Ramos (cell line): Measurements from ENCODE around the gene ADCY6.

Source experiments
- in situ Hi-C: fragments of 300-500 bp; cut with MboI; formaldehyde crosslinking; loops from one replicate; pipeline ENCODE4 v1.14.3; 2022; ENCODE audit warnings: low sequenced_read_pairs; ENCODE audit not compliant: unreplicated experiment

Gene ADCY6

DNA sequence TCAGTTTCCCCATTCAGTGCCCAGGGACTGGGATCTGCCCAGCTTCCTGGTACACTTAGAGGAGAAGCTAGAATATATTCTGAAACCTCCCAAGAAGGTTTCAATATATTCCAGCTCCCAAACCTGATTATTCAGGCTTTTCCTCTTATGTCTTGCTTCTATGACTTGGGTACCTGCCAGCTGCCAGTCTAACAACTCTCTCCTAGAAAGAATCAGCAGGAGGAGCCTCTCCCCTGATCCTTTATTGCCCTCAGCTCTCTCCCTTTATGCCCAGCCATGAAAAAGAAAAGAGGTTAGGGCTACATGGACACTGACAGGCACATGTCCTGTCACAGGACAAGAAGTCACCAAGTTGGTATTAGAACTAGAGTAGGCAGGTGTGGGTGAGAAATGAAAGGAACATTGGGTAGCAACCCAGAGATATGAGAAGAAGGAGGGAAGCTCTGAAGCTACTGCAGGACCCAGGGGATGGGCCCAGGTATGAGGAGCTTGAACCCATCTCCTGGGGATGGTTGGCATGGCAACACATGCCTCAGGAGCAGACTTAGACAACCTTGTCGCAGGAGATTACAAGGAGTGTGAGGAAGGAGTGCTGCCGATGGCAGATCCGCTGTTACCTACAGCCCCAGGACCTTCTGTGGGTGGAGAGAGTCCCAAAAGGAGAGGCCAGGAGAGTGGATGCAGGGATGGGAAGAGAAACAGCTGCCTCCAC, 27.4 kb upstream of the ADCY6 start:
- in situ Hi-C loops = no loop called here

DNA sequence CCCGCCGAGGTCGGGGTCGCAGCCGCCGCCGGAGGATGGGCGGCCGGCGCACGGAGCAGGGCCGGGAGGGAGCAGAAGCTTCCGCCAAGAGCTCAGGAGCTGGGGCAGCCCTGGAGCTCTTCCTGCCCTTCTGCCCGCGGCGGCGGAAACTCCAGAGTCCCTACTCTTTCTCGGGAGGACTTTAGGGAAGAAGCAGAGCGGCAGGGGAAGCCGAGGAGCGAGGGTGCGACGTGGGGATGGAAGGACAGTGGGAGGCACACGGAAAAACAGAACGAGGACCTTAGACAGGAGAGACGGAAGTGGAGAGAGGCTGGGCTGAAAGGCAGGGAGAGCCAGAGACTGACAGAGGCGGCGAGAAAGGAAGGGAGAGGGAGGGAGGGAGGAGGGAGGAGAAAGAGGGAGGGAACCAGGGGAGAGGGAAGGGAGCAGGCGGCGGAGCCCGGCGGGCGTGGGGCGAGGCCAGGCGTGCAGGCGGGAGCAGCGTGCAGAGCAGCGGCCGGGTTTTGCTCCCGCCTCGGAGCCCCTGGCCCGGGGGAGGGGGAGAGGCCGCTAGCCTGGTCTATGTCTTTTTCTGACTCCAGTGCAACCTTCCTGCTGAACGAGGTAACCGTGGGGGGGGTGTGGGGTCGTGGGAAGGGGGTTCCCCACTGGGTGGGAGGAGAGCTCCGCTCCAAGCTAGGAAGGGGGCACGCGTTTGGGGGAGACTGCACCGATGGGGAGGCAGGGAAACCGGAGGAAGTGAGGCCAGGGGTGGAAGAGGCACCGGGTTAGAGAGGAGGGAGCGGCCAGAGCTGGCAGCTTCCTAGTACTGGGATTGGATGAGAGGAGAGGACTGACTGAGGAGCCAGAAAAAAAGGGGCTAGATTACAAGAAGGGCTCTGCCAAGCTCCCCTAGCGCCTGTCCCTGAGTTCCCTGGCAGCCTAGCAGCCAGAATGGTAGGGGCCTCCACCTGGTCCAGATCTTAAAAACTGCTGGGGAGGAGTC, 26.5 kb upstream of the ADCY6 start:
- in situ Hi-C loops = no loop called here

DNA sequence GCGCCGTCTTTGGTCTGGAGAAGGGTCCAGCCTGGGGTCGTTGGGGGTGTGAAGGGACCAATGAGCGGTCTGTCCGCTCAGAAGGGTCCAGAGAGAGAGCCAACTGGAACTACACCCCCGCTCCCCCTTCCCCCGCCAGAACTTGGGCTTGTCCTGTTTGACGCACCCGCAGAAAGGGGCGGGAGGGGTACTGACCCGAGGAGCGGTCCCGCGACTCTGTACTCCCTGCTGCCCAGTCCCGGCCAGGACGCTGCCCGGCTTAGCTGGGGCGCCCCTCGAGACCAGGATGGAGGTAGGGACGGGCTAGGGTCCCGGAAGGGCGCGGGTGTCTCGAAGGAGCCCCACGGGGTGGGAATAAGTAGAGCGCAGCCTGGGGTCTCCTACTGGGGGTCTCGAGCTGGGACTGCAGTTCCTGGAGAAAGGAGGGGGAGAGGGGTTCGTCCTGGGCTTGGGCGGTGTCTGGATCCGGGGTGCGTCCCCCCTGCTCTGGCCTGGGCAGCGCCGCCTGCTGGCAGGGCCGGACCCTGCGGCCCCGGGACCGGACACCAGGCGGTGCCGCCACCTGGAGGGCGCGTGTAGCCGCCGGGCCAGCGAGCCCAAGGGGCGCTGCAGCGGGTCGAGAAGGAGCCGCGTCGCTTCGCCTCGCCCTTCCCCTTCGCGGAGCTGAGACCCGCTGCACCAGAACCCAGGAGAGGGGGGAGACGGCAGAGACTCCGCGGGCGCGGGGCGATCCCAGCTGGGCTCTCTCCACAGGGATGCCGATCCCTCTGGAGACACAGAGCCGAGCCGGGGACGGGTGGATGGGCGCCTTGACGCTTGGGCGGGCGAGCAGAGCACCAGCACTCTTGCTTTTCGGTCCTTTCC, 25.6 kb upstream of the ADCY6 start:
- in situ Hi-C loops = no loop called here

DNA sequence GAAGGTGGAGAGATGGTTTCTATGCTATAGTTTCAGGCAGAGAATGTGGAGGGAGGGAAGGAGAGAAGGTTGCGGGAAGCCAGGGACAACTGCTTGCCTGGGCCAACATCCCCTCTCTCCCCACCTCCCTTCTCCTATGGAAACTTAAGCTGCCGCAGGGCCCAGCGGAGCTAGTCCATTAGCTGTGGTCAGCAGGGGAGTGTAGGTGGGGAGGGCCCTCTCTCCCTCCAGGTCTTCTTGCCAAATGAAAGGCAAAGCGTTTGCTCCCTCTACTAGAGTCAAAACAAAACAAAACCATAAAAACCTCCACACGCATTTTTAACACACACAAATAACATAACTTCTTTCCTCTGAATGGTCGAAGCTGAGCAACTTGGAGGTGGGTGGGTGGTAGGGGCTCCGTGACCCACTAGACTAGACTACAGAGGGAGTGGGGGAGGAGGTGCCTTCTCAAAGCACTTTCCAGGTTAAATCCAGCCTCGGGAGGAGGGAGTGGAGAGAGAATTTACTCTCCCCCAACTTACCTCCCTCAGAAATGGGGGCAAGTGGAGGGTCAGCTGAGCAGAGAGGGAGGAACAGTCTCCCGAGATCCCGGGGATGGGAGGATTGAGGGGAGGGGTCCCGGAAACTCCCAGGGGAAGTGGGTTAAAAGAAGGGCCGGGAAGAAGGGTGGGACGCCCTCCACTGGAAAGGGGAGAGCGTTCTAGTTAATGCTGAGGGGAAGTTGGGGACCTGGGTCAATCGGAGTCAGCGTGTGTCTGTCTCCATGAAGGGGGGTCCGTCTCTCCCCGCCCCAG, 24.8 kb upstream of the ADCY6 start:
- in situ Hi-C loops = no loop called here

DNA sequence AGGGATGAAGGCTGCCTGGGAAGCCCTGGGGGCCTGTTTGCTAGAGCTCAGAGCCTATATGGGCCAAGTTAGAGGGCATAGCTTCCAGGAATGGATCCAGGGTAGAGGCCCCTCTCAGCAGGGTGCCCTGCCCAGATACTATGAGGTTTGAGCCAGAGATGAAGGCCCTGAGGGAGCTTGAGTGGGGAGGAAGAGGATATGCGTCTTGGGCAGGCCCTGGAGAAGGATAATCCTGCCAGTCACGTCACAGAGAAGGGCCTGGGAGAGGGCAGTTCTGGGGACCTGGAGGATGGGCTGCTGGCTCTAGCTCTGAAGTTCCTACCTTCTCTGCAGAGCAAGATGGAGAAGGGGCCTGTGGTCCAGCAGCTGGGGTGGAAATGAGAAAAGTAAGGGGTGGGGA, 23.5 kb upstream of the ADCY6 start:
- in situ Hi-C loops = no loop called here

DNA sequence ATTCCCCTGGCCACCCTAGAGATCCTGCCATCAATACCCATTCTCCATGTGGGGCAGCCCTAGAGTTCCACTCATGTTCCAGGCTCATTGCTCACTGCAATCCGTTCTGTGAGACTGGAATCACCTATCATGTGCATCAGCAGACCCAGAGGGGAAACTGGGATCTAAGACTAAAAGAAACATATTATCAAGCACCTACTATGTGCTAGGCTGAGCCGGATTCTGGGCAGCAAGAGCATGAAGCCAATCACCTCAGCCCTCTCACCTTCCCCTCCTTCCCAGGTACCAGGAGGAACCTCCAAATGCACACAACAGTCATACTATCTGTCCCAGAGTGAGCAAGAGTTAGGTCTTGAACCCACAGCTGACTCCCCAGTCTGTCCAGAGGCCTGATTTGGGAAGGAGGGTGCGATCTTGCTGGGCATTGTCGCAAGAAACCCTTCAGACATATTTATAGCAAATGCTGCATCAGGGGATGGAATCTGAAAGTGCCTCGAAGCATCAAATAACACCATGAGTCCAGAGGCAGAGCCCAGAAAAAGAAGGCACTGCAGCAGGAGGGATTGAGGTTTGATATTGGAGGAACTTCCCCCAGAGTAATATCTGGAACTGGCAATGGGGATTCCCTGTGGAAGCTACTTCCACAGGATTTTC, 22.7 kb upstream of the ADCY6 start:
- in situ Hi-C loops = no loop called here

DNA sequence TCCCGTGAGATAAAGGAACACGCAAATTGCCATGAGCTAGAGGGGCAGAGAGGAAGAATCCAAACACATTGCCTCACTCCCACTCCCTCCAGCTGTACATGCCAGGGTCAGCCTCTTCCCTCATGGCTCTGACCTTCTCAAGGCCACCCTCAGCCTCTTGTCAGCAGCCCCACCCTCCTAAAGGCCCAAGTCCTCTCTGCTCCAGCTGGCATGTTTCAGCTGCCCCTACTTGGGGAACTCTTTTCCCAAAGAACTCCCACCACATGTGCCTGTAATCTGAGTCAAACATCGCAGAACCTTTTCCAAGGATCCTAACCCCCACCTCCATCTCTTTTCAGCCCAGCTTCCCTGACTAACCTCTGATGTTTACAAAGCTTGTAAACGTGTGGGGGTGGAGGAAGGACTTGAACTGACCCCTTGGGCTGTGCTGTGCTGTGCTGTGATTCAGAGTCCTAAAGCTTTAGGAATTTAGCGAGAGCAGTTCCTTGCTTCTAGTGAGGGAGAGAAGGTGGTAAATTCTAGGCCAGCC, 22.1 kb upstream of the ADCY6 start:
- in situ Hi-C loops = no loop called here

DNA sequence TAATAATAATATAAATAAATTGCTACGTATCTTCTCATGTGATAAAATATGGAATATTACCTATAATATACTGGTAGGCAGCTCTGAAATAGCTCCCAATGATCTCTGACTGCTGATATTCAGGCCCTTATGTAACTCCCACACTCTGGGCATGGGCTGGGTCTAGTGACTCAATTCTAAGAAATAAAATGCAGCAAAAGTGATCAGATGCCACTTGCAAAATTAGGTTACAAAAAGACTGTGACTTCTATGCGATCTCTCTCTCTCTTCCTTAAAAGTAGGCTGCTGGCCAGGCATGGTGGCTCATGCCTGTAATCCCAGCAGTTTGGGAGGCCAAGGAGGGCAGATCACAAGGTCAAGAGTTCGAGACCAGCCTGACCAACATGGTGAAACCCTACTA, 19.1 kb upstream of the ADCY6 start:
- in situ Hi-C loops = no loop called here

DNA sequence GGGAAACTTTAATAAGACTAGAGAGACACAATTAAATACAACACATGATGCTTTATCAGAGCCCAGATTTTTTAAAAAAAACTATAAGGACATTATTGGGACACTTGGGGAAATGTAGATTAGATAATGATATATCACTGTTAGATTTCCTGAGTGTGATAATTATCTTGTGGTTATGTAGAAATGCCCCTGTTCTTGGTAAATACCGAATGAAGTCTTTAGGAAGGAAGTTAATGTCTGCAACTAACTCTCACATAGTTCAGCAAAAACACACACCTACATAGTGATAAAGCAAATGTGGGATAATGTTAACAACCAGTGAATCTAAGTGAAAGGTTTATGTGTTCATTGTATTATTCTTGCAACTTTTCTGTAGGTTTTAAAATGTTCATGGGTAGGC, 14.8 kb upstream of the ADCY6 start:
- in situ Hi-C loops = no loop called here

DNA sequence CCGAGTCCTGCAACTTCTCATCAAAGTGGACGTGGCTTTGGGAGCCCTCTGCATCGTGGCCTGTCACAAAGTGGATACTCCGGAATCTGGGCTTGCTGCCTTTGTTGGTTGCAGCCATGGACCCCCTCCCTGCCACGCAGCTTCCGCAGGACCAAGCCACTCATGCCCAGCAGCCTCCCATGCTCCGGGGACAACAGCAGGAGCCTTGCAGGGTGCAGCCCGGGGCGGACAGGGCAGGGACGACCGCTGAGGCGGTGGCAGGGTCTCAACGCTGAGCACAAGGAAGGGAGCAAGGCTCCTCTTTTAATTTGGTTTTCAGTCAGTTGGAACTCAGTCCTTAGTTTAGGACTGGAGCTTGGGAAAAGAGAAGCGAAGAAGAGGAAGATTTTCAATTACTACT, 12.1 kb upstream of the ADCY6 start:
- in situ Hi-C loops = no loop called here

DNA sequence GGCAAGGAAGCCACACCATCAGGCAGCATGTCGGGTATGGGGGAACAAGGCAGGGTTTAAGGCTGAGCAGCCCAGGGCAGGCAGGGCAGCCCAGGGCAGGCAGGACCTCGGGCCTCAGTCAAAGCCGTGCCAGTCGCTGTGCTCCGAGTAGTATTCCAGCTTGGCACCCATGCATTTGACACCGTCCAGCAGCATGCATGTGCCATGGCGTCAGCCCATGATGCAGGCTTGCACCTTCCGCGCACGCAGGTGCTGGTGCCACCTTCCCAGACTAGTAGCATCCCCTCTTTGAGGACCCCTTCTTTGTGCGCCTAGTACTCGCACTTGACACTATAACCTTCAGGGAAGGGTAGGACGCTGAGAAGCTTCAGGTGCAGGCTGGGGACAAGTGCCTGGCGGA, 11.6 kb upstream of the ADCY6 start:
- in situ Hi-C loops = no loop called here

DNA sequence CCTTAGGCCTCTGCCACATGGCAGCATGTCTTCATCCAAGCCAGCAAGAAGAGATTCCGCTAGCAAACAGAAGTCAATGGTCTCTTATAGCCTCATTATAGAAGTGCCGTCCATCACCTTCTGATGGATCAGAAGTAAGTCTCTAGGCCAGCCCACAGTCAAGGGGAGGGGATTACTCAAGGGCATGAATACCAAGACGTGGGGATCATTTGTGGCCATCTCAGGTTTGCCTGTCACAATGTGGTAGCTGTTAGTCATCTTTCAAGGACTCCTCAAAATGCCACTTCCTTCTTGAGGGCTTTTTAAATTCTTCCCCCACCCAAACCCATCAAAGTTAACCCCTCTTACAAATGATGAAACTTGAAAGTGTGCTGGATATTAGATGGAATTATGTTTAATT, 8.1 kb upstream of the ADCY6 start:
- in situ Hi-C loops = loop anchor here (5.0 kb wide), 1 partner anchor 45 kb away; no protein-coding TSS in a partner anchor

DNA sequence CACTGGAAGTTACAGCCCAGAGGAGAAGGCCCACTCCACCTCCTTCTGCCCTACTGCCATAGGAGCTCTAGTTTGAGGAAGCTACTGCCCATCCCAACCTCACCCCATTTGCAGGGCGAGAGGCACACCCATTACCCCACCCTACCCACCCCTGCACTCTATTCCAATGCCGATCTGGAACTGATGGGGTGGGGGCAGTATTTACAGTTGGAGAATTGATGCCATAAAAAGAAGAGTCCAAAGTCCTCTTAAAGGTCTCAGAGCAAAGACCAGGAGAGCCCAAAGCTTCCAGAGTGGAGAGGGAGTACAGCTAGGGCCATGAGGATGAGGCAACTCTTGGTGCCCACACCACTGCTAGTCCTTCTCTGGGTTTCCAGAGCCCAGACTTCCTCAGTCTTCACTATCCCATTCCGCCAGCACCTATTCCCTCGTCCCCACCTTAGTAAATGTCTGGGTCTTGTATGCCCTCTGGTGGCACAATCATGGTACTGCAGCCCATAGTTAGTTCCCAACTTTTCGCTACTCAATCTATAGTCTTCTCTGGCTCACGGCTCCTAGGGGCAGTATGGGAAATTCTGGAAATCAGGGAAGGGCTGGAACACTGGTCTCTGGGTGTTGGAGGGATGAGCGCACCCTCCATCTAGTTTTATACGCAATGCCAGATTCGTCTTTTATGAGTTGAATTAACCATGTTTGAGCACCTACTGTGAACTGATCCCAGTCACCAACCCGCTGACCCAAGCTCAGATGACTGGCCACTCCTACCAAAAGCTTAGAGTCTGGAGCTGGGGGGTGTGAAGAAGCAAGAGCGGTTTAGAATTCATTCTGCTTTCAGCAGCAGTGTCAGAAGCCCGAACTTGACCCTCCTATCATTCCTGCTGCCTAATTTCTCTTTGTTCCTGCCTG, 6.9 kb upstream of the ADCY6 start:
- in situ Hi-C loops = loop anchor here (5.0 kb wide), 1 partner anchor 44 kb away; no protein-coding TSS in a partner anchor

DNA sequence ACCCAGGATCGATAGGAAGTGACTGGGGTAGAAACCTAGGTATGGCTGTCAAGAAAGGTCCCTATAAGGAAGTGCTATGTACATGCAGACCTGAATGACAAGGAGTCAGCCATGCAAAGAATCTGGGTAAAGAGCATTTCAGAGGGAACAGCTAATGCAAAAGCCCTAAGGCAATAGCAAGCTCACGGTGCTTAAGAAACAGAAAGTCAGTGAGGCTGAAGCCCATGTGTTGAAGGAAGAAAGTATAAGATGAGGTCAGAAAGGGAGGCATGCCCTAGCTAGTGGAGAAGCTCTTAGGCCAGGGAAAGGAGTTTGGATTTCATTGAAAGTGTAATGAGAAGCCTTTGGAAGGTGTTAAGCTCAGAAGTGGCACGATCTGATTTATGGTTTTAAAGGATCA, 6.0 kb upstream of the ADCY6 start:
- in situ Hi-C loops = loop anchor here (5.0 kb wide), 1 partner anchor 43 kb away; no protein-coding TSS in a partner anchor

DNA sequence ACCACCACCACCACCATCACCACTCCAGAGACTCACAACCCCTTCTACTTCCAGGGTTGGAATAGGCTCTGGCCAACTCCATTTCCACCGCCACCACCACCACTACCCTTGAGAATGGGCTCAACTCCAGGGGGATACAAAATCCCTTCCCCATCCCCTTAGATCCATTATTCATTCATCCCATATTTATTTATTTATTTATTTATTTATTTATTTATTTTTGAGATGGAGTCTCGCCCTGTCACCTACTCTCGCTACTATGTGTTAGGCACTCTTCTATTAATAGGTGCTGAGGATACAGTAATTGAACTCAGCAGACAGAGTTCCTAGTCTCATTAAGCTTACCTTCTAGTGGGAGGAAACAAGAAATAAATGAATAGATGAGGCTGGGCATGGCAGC, 4.8 kb upstream of the ADCY6 start:
- in situ Hi-C loops = no loop called here

DNA sequence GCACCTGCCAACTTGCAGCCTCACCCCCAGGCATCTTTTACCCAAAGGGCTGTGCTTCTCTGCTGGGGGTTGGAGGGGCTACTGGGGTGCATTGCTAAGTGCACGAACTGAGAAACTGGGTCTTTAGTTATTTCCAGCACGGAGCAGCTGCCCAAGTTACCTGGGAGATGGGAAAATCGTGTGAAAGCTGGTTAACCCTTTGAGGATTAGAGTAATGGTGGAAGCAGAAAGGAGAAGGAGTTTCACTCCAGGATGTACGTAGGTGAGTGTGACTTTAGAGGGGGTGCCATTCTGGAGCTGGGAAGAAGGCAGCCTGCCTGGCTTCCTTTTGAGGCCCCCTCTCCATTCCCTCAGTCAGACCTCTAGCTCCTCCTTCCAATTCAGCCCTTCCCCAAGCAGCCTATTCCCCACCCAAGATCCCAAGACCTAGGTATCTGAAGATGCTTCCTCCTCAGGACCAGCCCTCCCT, 1.0 kb upstream of the ADCY6 start:
- in situ Hi-C loops = no loop called here

DNA sequence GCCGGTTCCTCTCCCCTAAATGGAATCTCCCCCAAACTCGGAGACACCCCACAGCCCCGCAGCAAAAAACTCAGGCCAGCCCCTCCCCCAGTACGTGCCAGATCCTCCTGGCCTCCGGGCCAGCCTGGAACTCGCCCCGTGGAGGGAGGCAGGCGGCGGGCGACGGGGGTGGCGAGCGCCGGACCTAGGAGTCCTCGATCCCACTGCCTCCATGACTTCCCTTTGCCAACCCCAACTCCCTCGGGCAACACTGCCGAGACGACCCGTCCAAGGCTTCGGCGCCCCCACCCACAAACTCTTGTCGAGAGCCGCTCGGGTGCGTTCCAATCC, 400 bp downstream of the ADCY6 start:
- in situ Hi-C loops = no loop called here
